Measurements from ENCODE around the gene LY6G5C.

The LY6G5C gene

GRCh38 chr6:31630177-31630934 is 50.5 kb downstream of the LY6G5C start:
- DNase-seq (ENCODE audit: low read depth): no peak
- no peak overlapping the region for H3K4me3 ChIP-seq (ENCODE audit: low read length)
- TF ChIP-seq, protein P1, sequence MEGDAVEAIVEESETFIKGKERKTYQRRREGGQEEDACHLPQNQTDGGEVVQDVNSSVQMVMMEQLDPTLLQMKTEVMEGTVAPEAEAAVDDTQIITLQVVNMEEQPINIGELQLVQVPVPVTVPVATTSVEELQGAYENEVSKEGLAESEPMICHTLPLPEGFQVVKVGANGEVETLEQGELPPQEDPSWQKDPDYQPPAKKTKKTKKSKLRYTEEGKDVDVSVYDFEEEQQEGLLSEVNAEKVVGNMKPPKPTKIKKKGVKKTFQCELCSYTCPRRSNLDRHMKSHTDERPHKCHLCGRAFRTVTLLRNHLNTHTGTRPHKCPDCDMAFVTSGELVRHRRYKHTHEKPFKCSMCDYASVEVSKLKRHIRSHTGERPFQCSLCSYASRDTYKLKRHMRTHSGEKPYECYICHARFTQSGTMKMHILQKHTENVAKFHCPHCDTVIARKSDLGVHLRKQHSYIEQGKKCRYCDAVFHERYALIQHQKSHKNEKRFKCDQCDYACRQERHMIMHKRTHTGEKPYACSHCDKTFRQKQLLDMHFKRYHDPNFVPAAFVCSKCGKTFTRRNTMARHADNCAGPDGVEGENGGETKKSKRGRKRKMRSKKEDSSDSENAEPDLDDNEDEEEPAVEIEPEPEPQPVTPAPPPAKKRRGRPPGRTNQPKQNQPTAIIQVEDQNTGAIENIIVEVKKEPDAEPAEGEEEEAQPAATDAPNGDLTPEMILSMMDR (conservative IDR thresholded peaks at IDR 0.05; ENCODE audit: low read depth, low read length): no peak

DNA sequence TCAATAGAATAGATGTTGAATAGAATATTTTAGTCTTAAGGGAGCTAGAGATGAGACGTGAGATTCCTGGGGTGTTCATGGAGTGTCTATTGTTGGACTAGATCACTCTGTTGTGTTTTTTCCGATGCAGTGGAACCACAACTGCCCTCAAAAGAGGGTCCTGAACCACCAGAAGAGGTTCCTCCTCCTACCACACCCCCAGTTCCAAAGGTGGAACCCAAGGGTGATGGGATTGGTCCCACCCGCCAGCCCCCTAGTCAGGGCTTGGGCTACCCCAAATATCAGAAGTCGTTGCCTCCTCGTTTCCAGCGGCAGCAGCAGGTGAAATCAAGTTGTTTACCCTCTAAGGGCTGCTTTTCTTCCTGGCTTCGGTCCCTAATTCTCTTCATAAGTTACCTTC is 51.9 kb downstream of the LY6G5C start:
- H3K4me3 ChIP-seq (ENCODE audit: low read length): no peak overlapping the region
- DNase-seq (ENCODE audit: low read depth): no peak
- TF ChIP-seq, protein P1 (conservative IDR thresholded peaks at IDR 0.05; ENCODE audit: low read depth, low read length): no peak

- no peak overlapping the region for H3K4me3 ChIP-seq (ENCODE audit: low read length)
- TF ChIP-seq, protein P1 (conservative IDR thresholded peaks at IDR 0.05; ENCODE audit: low read depth, low read length): no peak
- no peak for DNase-seq (ENCODE audit: low read depth)
Observed at GRCh38 chr6:31627690-31628287, 53.1 kb downstream of the LY6G5C start.

GRCh38 chr6:31626952-31627351 is 53.9 kb downstream of the LY6G5C start:
- H3K4me3 ChIP-seq (ENCODE audit: low read length): no peak overlapping the region
- TF ChIP-seq, protein P1 (conservative IDR thresholded peaks at IDR 0.05; ENCODE audit: low read depth, low read length): no peak
- DNase-seq (ENCODE audit: low read depth): no peak
